Transverse colon (tissue), 4 donors: ENCODE measurements around the gene DLG2.

ENCODE experiments used
- POLR2AphosphoS5 ChIP-seq, 3 donors: sonication (generic); formaldehyde crosslinking; IDR thresholded peaks; one replicate each; pipeline ENCODE4 v1.6.1; 2016; ENCODE audit warnings: antibody characterized with exemption in 3 of 3
- TF ChIP-seq, protein P1 (sequence below), 5 experiments: fragments of 200-600 bp in 3 of 5; fragments of 450-650 bp in 2 of 5; sonication (generic) in 3 of 5; IDR thresholded peaks; 1 replicate in 2 of 5; 2 replicates in 3 of 5; pipeline ENCODE4 v1.5.1; 2016 to 2017; ENCODE audit warnings: antibody characterized with exemption in 5 of 5, inconsistent platforms in 3 of 5, mild to moderate bottlenecking in 2 of 5, moderate library complexity in 1 of 5

DNA sequence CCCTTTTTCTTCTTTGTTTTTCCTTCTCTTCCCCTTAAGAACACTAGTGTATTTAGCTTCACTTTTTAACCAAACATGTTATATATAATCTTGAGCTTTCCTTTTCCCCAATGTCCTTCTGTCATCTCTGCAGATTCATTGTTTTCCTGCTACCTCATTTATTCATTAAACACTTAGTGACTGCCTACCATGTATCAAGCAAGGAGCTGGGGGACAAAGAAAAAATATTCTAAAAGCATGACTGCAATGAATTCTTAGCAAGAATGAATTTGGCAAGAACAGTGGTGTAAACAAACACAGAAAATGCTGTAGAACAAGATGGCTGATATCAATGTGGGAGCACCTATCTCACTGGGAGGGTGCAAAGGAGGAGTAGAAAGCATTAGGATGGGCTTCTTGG is 2094.0 kb downstream of the DLG2 start:
- TF ChIP-seq, protein P1, sequence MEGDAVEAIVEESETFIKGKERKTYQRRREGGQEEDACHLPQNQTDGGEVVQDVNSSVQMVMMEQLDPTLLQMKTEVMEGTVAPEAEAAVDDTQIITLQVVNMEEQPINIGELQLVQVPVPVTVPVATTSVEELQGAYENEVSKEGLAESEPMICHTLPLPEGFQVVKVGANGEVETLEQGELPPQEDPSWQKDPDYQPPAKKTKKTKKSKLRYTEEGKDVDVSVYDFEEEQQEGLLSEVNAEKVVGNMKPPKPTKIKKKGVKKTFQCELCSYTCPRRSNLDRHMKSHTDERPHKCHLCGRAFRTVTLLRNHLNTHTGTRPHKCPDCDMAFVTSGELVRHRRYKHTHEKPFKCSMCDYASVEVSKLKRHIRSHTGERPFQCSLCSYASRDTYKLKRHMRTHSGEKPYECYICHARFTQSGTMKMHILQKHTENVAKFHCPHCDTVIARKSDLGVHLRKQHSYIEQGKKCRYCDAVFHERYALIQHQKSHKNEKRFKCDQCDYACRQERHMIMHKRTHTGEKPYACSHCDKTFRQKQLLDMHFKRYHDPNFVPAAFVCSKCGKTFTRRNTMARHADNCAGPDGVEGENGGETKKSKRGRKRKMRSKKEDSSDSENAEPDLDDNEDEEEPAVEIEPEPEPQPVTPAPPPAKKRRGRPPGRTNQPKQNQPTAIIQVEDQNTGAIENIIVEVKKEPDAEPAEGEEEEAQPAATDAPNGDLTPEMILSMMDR (IDR thresholded peaks at IDR 0.05), result no peak
- no peak for TF ChIP-seq POLR2AphosphoS5 (IDR thresholded peaks at IDR 0.05)
